GM12891 (cell line): ENCODE data around the gene LGALS9.

Source experiments
- PAX5 ChIP-seq: IDR thresholded peaks from 2 replicates; pipeline ENCODE4 v1.6.1; 2011; ENCODE audit warnings: low read length, moderate library complexity, mild to moderate bottlenecking; ENCODE audit not compliant: insufficient read depth, severe bottlenecking
- POLR2A ChIP-seq: IDR thresholded peaks from 2 replicates; pipeline ENCODE4 v1.6.1; 2011; ENCODE audit warnings: low read depth, low read length, control low read depth
- POLR2AphosphoS5 ChIP-seq: IDR thresholded peaks from 2 replicates; pipeline ENCODE4 v1.6.1; 2011; ENCODE audit warnings: low read depth, low read length, control low read depth
- POU2F2 ChIP-seq: IDR thresholded peaks from 2 replicates; pipeline ENCODE4 v1.6.1; 2011; ENCODE audit warnings: low read depth, mild to moderate bottlenecking, control low read depth, low read length, moderate library complexity
- SPI1 ChIP-seq: IDR thresholded peaks from 2 replicates; pipeline ENCODE4 v1.6.1; 2011; ENCODE audit warnings: low read depth, low read length, control low read depth
- TAF1 ChIP-seq: IDR thresholded peaks from 2 replicates; pipeline ENCODE4 v1.6.1; 2011; ENCODE audit warnings: low read depth, low read length, control low read depth

- TF ChIP-seq POLR2A (no peak), SPI1 (no peak), POLR2AphosphoS5 (no peak), TAF1 (no peak), POU2F2 (no peak), PAX5 (no peak)
Observed at GRCh38 chr17:27628376-27628775, 2.6 kb upstream of the LGALS9 start.
